ENCODE data around the gene MS4A12.
"Not testable (repeated sequence)": the region's sequence is repeated elsewhere in the genome, so short reads cannot be mapped to it uniquely, and the experiment has no call there.

The MS4A12 gene

GRCh38 chr11:60512651-60513225 lies 20.2 kb downstream of the MS4A12 start:
- Histone ChIP-seq H3K4me3 (ENCODE audit: extremely low read depth, insufficient read depth, low read length, poor library complexity, severe bottlenecking) (no peak overlapping the region), H3K27ac (ENCODE audit: low read depth, low read length, severe bottlenecking) (no peak overlapping the region), H3K9me3 (ENCODE audit: control insufficient read depth, low read length) (no peaks in the 10 kb centered on the region), H3K4me1 (ENCODE audit: control insufficient read depth, insufficient read depth, low read length, poor library complexity, severe bottlenecking) (no peaks in the 10 kb centered on the region), H3K36me3 (ENCODE audit: control insufficient read depth, insufficient read depth, low read length) (no peaks in the 10 kb centered on the region)
- 67 to 100% methylated on average over 1 of the region's 3 CpGs for WGBS, 2 experiments (ENCODE audit: insufficient coverage in 2 of 2)

DNA sequence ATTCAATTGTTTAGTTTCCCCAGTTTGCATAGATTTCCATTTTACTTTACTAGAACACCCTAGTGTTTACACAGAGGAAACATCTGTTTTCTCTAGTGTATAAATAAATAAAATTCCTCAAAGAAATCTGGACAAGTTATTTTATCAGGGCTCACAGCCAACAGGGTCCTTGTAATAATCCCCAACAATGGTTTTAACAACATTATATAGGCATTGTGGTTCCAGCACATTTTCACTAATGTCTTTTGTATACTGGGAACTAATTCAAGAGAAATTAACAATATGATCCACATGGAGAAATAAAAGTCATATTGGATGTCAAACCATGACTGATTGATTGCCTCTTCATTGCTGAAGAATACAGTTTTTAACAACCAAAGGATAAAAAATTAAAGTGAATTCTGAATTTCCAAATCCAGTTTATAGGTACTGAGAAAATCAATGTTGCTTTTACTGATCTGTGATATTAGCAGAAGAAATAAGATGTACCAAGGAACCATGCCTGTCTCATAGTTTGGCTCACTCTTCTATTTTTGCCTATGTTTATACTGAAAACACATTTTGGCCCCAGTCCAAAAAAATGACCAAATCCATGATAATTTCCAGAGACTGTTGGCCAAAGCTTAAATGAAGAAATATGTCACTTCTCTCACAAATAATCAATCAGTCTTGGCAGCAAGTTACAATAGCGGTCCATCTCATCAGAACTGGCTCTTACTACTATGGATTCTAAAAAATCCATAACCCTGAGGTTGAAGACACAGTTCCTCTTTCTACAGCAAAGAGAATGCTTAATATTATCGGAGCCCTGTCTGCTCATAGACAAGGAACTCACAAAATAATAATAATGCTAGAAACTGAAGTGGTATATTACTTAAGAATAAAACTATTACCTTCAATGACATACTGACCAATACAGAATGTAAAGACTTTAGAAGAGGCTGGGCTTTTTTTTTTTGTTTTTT lies 21.2 kb downstream of the MS4A12 start:
- Histone ChIP-seq H3K27ac (ENCODE audit: low read depth, low read length, severe bottlenecking) (no peak overlapping the region), H3K36me3 (ENCODE audit: control insufficient read depth, insufficient read depth, low read length) (no peaks in the 10 kb centered on the region), H3K4me3 (ENCODE audit: extremely low read depth, insufficient read depth, low read length, poor library complexity, severe bottlenecking) (no peak overlapping the region), H3K9me3 (ENCODE audit: control insufficient read depth, low read length) (no peaks in the 10 kb centered on the region), H3K4me1 (ENCODE audit: control insufficient read depth, insufficient read depth, low read length, poor library complexity, severe bottlenecking) (no peaks in the 10 kb centered on the region)
- WGBS, 2 experiments (ENCODE audit: insufficient coverage in 2 of 2) = 86 to 100% methylated on average over 1 of the region's 2 CpGs

- Histone ChIP-seq H3K9me3 (ENCODE audit: control insufficient read depth, low read length) (no peaks in the 10 kb centered on the region), H3K4me3 (ENCODE audit: extremely low read depth, insufficient read depth, low read length, poor library complexity, severe bottlenecking) (no peak within 1 kb of the TSS)
- 94 to 97% methylated on average over 25 to 27 of the region's 29 CpGs for WGBS, 2 experiments (ENCODE audit: insufficient coverage in 2 of 2)
Observed at GRCh38 chr11:60515144-60515855, 22.7 kb downstream of the MS4A12 start, which contains the start of gene MS4A13. Gene MS4A13, plus strand, starts transcription at chr11:60515392. Its CDS starts 2,692 bp downstream, at chr11:60518084.

GRCh38 chr11:60528465-60528864 lies 35.9 kb downstream of the MS4A12 start:
- no peak overlapping the region for H3K4me3 ChIP-seq (ENCODE audit: extremely low read depth, insufficient read depth, low read length, poor library complexity, severe bottlenecking)
- H3K36me3 ChIP-seq (ENCODE audit: control insufficient read depth, insufficient read depth, low read length) = no peaks in the 10 kb centered on the region
- H3K9me3 ChIP-seq (ENCODE audit: control insufficient read depth, low read length) = no peaks in the 10 kb centered on the region
- no CpG with 5 or more reads among the region's 1 CpG for WGBS, 2 experiments (ENCODE audit: insufficient coverage in 2 of 2)
- no peaks in the 10 kb centered on the region for H3K4me1 ChIP-seq (ENCODE audit: control insufficient read depth, insufficient read depth, low read length, poor library complexity, severe bottlenecking)
- H3K27ac ChIP-seq (ENCODE audit: low read depth, low read length, severe bottlenecking) = no peak overlapping the region

More at GRCh38 chr11:60515144-60515855, 22.7 kb downstream of the MS4A12 start, which contains the start of gene MS4A13:
- no peaks in the 10 kb centered on the region for H3K36me3 ChIP-seq (ENCODE audit: control insufficient read depth, insufficient read depth, low read length)
- H3K27ac ChIP-seq (ENCODE audit: low read depth, low read length, severe bottlenecking) = no peak within 1 kb of the TSS
- no peaks in the 10 kb centered on the region for H3K4me1 ChIP-seq (ENCODE audit: control insufficient read depth, insufficient read depth, low read length, poor library complexity, severe bottlenecking)

DNA sequence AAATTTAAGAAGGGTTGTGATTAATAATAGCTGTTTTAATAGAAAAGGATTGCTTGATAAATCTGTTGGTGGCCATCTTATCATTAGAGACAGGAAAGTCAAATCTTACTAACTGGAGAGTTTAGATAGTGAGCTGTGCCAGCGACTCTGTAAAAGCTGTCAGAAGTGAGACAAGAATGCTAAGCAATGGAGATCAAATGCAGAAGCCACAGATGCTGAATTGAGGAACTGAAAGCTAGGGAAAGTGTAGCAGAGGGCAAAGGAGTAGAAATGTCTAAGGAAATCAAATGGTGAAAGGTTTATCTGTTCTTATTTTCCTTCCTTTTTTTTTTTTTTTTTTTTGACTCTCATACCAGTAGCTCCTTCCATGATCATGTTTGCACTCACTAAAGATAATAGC lies 36.4 kb downstream of the MS4A12 start:
- WGBS, 2 experiments (ENCODE audit: insufficient coverage in 2 of 2) = 67 to 78% methylated on average over 1 of the region's 1 CpG
- Histone ChIP-seq H3K9me3 (ENCODE audit: control insufficient read depth, low read length) (no peaks in the 10 kb centered on the region), H3K4me3 (ENCODE audit: extremely low read depth, insufficient read depth, low read length, poor library complexity, severe bottlenecking) (no peak overlapping the region), H3K4me1 (ENCODE audit: control insufficient read depth, insufficient read depth, low read length, poor library complexity, severe bottlenecking) (no peaks in the 10 kb centered on the region), H3K27ac (ENCODE audit: low read depth, low read length, severe bottlenecking) (no peak overlapping the region), H3K36me3 (ENCODE audit: control insufficient read depth, insufficient read depth, low read length) (no peaks in the 10 kb centered on the region)

DNA sequence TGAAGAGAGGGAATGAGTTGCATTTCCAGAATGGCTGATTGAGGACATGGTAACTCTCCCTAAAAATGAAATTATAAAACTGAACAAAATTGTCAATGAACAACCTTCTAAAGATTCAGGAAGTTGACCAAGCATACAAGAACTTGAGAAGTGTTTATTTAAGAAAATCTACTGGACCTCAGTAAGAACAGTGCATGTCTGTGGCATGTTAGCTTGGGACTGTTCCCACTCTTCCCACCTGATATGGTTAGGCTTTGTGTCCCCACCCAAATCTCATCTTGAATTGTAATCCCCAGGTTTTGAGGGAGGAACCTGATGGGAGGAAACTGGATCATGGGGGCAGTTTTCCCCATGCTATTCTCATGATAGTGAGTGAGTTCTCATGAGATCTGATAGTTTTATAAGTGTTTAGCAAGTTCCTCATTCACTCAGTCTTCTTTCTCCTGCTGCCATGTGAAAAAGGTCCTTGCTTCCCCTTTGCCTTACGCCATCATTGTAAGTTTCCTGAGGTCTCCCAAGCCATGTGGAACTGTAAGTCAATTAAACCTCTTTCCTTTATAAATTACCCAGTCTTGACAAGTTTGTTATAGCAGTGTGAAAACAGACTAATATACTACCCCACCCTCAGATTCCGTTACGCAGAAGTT lies 38.0 kb downstream of the MS4A12 start:
- Histone ChIP-seq H3K36me3 (ENCODE audit: control insufficient read depth, insufficient read depth, low read length) (no peaks in the 10 kb centered on the region), H3K9me3 (ENCODE audit: control insufficient read depth, low read length) (no peaks in the 10 kb centered on the region), H3K4me1 (ENCODE audit: control insufficient read depth, insufficient read depth, low read length, poor library complexity, severe bottlenecking) (no peaks in the 10 kb centered on the region), H3K27ac (ENCODE audit: low read depth, low read length, severe bottlenecking) (no peak overlapping the region), H3K4me3 (ENCODE audit: extremely low read depth, insufficient read depth, low read length, poor library complexity, severe bottlenecking) (no peak overlapping the region)
- WGBS, 2 experiments (ENCODE audit: insufficient coverage in 2 of 2) = 100% methylated on average over 3 of the region's 3 CpGs; no CpG with 5 or more reads in 1 of the 2 experiments

- WGBS, 2 experiments (ENCODE audit: insufficient coverage in 2 of 2) = no CpG with 5 or more reads among the region's 18 CpGs
- not testable (repeated sequence) for H3K27ac ChIP-seq (ENCODE audit: low read depth, low read length, severe bottlenecking); H3K4me3 ChIP-seq (ENCODE audit: extremely low read depth, insufficient read depth, low read length, poor library complexity, severe bottlenecking); H3K36me3 ChIP-seq (ENCODE audit: control insufficient read depth, insufficient read depth, low read length); H3K9me3 ChIP-seq (ENCODE audit: control insufficient read depth, low read length); H3K4me1 ChIP-seq (ENCODE audit: control insufficient read depth, insufficient read depth, low read length, poor library complexity, severe bottlenecking)
Observed at GRCh38 chr11:60532383-60532782, 39.8 kb downstream of the MS4A12 start.

- not testable (repeated sequence) for H3K4me1 ChIP-seq (ENCODE audit: control insufficient read depth, insufficient read depth, low read length, poor library complexity, severe bottlenecking); H3K9me3 ChIP-seq (ENCODE audit: control insufficient read depth, low read length); H3K27ac ChIP-seq (ENCODE audit: low read depth, low read length, severe bottlenecking); H3K36me3 ChIP-seq (ENCODE audit: control insufficient read depth, insufficient read depth, low read length); H3K4me3 ChIP-seq (ENCODE audit: extremely low read depth, insufficient read depth, low read length, poor library complexity, severe bottlenecking)
Observed at GRCh38 chr11:60538627-60539026, 46.0 kb downstream of the MS4A12 start.

DNA sequence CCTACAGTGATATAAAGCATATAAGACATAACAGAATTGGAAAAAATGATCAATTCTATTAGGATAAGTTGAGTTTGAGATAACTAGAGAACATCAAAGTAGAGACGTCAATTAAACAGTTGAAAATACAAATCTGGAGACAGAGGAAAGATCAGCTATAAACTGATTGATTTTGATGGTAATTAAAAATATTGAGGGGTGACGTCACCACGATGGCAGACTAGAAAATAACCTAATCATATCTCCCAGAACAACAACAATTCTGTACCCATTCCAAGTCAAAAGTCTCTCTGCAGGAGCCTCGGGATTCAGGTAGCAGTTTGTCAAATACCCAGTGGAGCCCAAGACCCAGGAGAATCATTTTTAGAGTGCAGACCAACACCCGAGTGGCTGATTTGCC lies 51.5 kb downstream of the MS4A12 start:
- H3K9me3 ChIP-seq (ENCODE audit: control insufficient read depth, low read length) = no peaks in the 10 kb centered on the region
- 86 to 89% methylated on average over 3 of the region's 5 CpGs for WGBS, 2 experiments (ENCODE audit: insufficient coverage in 2 of 2)
- no peaks in the 10 kb centered on the region for H3K4me1 ChIP-seq (ENCODE audit: control insufficient read depth, insufficient read depth, low read length, poor library complexity, severe bottlenecking)
- H3K36me3 ChIP-seq (ENCODE audit: control insufficient read depth, insufficient read depth, low read length) = no peaks in the 10 kb centered on the region
- no peak overlapping the region for H3K27ac ChIP-seq (ENCODE audit: low read depth, low read length, severe bottlenecking)
- H3K4me3 ChIP-seq (ENCODE audit: extremely low read depth, insufficient read depth, low read length, poor library complexity, severe bottlenecking) = no peak overlapping the region
